ENCODE measurements around the gene MMP20. TPM values are rescaled to one million over a fixed set of nuclear protein-coding genes. Genes with fewer than 3 reads are reported as not detected.

MMP20 gene
- total and polyA plus RNA-seq, 2 experiments from 2014 or later: not detected

GRCh38 chr11:102600666-102601065 lies 24.5 kb downstream of the MMP20 start:
- Mint-ChIP-seq H3K4me1 (peaks cover 12% of the 10 kb centered on the region), H3K27me3 (ENCODE audit: insufficient read depth, low read depth, poor library complexity) (no peaks in the 10 kb centered on the region), H3K9me3 (peaks cover 3% of the 10 kb centered on the region; the same call in 1 of the 3 replicates), H3K36me3 (ENCODE audit: low read depth) (no peaks in the 10 kb centered on the region), H3K27ac (no peak overlapping the region), H3K4me3 (no peak overlapping the region)
- Histone ChIP-seq H3K4me3 (no peak overlapping the region), H3K4me1 (ENCODE audit: insufficient read depth) (no peaks in the 10 kb centered on the region), H3K27me3 (ENCODE audit: insufficient read depth) (no peaks in the 10 kb centered on the region), H3F3A (replicated peaks; ENCODE audit: low read depth) (no peaks in the 10 kb centered on the region), H2AFZ (no peak overlapping the region), H3K9me2 (ENCODE audit: insufficient read depth) (0 out of 2 replicates have a peak, but pooled peaks cover 2% of the 10 kb centered on the region), H3K79me2 (replicated peaks; ENCODE audit: insufficient read depth) (no peaks in the 10 kb centered on the region), H3K36me3 (ENCODE audit: insufficient read depth) (no peaks in the 10 kb centered on the region), H3K27ac (ENCODE audit: low read depth) (no peak overlapping the region), H3K4me2 (no peak overlapping the region), H4K20me1 (replicated peaks; ENCODE audit: insufficient read depth) (no peaks in the 10 kb centered on the region)
- ATAC-seq: no peak
- DNase-seq (ENCODE audit: low spot score): no peak
- TF ChIP-seq POLR2AphosphoS5 (IDR thresholded peaks at IDR 0.05; ENCODE audit: low read depth): no peak
- TF ChIP-seq EZH2phosphoT487 (IDR thresholded peaks at IDR 0.05; ENCODE audit: unreplicated experiment): no peak
- no peak for TF ChIP-seq ZNF114 (CRISPR knock-in tag; IDR thresholded peaks at IDR 0.05)
- TF ChIP-seq ZNF462 (CRISPR knock-in tag; IDR thresholded peaks at IDR 0.05): no peak
- TF ChIP-seq REST (IDR thresholded peaks at IDR 0.05; ENCODE audit: unreplicated experiment): no peak
- TF ChIP-seq JUNB (IDR thresholded peaks at IDR 0.05; ENCODE audit: unreplicated experiment): no peak
- TF ChIP-seq NANOG (IDR thresholded peaks at IDR 0.05; ENCODE audit: borderline replicate concordance): no peak
- TF ChIP-seq ZNF331 (CRISPR knock-in tag; IDR thresholded peaks at IDR 0.05; ENCODE audit: low read depth): no peak
- no peak for TF ChIP-seq ETS1 (IDR thresholded peaks at IDR 0.05)
- TF ChIP-seq CTCF (conservative IDR thresholded peaks at IDR 0.05; ENCODE audit: low read depth in 2 of 2): no peak
- TF ChIP-seq EZH2 (IDR thresholded peaks at IDR 0.05; ENCODE audit: low read depth, unreplicated experiment): no peak
